ENCODE results near the gene KDM6B.

DNA sequence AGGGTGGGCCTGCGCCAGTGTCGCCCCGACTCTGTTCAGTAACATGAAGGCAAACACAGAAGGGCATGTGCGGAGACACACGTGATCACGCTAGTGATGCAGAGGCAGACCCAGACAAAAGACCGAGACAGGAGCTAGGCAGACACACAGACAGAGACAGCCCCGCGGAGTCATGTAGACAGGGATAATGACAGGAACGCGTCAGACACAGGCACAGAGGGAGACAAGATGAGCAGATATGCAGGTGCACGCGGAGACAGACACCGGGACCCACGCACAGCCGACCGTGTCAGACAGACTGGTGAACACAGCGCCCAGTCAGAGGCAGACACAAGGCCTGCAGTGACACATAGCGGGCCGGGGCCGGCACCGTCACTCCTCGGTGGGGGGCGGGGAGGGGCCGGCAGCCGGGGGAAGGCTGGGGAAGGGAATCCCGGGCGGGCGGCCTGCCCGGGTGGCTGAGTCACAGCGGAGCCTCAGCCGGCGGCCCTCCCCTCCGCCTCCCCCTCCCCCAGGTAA is 7.4 kb downstream of the KDM6B start:
- peak; percentile 78 for TF ChIP-seq CTCF (tag by site-specific recombination; IDR thresholded peaks at IDR 0.05)
- TF ChIP-seq ZNF513 (tag by site-specific recombination; IDR thresholded peaks at IDR 0.05) = no peak
- no peak for TF ChIP-seq ZNF530 (tag by site-specific recombination; IDR thresholded peaks at IDR 0.05; ENCODE audit: low read depth)
- TF ChIP-seq ZBTB10 (tag by site-specific recombination; IDR thresholded peaks at IDR 0.05) = no peak; the same call in 1 of the 2 replicates
- peak; percentile 96 for TF ChIP-seq GLIS1 (tag by site-specific recombination; IDR thresholded peaks at IDR 0.05)
- no peak for TF ChIP-seq REPIN1 (tag by site-specific recombination; IDR thresholded peaks at IDR 0.05; ENCODE audit: low read depth)
